Psoas muscle (tissue), 8 donors: Measurements from ENCODE around the gene GNPTG. TPM values are rescaled to one million over a fixed set of nuclear protein-coding genes. Genes with fewer than 3 reads are reported as not detected.
A peak's percentile ranks its signal among the peaks of the same experiment; 100 is the strongest.

Source experiments
- ATAC-seq, 4 donors: fragments of 200-7000 bp; cut with Tn5 transposase; one replicate each; pipeline ENCODE4 v1.9.1; 2020; ENCODE audit warnings: moderate library complexity in 3 of 4, mild to moderate bottlenecking in 2 of 4
- DNase-seq, 2 donors: peaks; one replicate each; pipeline ENCODE4 v3.0.0-alpha.2; 2020
- H3K27ac ChIP-seq: fragments of 200-600 bp; one replicate; pipeline ENCODE4 v1.8.0; 2022
- H3K27me3 ChIP-seq, 3 donors: fragments of 200-600 bp in 1 of 3; one replicate each; pipeline versions ENCODE4 v1.6.1 to v1.8.0; 2013 to 2022; ENCODE audit warnings: low read length in 2 of 3, mild to moderate bottlenecking in 2 of 3, moderate library complexity in 1 of 3; ENCODE audit not compliant: insufficient read depth in 3 of 3
- H3K36me3 ChIP-seq, 2 donors: fragments of 200-600 bp in 1 of 2; one replicate each; pipeline versions ENCODE4 v1.6.1 to v1.8.0; 2013 to 2022; ENCODE audit warnings: low read depth in 1 of 2, mild to moderate bottlenecking in 1 of 2, moderate library complexity in 1 of 2; ENCODE audit not compliant: insufficient read depth in 1 of 2
- H3K4me1 ChIP-seq: fragments of 200-600 bp; one replicate; pipeline ENCODE4 v1.8.0; 2022
- H3K4me3 ChIP-seq: fragments of 200-600 bp; one replicate; pipeline ENCODE4 v1.8.0; 2022; ENCODE audit warnings: mild to moderate bottlenecking
- H3K9me3 ChIP-seq: fragments of 200-600 bp; one replicate; pipeline ENCODE4 v1.8.0; 2022
- WGBS, 3 donors: extraction: QIAGEN DNeasy Blood & Tissue Kit; methylation state at CpG; one replicate each; pipeline versions ENCODE4 v1.1.6 to v1.1.7; 2013; 5-methylcytosine and 5-hydroxymethylcytosine counted together
- intact Hi-C, 2 donors: fragments of 100-400 bp; cut with DNase I; formaldehyde crosslinking; loops; one replicate each; pipeline versions ENCODE4 v1.11.0 to v1.14.2; 2022
- polyA plus RNA-seq, 3 donors: library from polyadenylated mRNA; stranded (reverse); fragments of 200-250 nt; gene quantifications; one replicate each; pipeline ENCODE4 v1.2.3, GENCODE V29; 2013
- total RNA-seq, 4 donors: library from RNA; stranded (reverse); fragmentation: NEBNext Ultra II Directional in 2 of 4; extraction: Animal tissue kit (Norgen Biotek cat#: 25700) in 2 of 4; gene quantifications; one replicate each; pipeline versions ENCODE4 v1.2.1 to v1.2.4, GENCODE V29; 2021 to 2023
- TF ChIP-seq, protein P1 (sequence below): fragments of 200-600 bp; IDR thresholded peaks from one replicate; pipeline ENCODE4 v1.8.0; 2022; ENCODE audit warnings: antibody characterized with exemption
- donor health status: healthy with polysubstance abuse.
- donor health status: DM: no; HTN: no; CAD: no; lungs with moderate emphysema.
- donor health status: Bipolar disorder and iron deficiency.
- donor health status: healthy.
- donor health status: DM: yes; HTN: yes; CAD: no.
- donor health status: DM: no; HTN: no; CAD: no.
- donor health status: DM: no; HTN: no; CAD: no.
- donor health status: DM: yes; HTN: yes; CAD: no.

GNPTG gene
- total and polyA plus RNA-seq, 7 donors, result 27.9 to 36.6 (median 30.7) TPM

DNA sequence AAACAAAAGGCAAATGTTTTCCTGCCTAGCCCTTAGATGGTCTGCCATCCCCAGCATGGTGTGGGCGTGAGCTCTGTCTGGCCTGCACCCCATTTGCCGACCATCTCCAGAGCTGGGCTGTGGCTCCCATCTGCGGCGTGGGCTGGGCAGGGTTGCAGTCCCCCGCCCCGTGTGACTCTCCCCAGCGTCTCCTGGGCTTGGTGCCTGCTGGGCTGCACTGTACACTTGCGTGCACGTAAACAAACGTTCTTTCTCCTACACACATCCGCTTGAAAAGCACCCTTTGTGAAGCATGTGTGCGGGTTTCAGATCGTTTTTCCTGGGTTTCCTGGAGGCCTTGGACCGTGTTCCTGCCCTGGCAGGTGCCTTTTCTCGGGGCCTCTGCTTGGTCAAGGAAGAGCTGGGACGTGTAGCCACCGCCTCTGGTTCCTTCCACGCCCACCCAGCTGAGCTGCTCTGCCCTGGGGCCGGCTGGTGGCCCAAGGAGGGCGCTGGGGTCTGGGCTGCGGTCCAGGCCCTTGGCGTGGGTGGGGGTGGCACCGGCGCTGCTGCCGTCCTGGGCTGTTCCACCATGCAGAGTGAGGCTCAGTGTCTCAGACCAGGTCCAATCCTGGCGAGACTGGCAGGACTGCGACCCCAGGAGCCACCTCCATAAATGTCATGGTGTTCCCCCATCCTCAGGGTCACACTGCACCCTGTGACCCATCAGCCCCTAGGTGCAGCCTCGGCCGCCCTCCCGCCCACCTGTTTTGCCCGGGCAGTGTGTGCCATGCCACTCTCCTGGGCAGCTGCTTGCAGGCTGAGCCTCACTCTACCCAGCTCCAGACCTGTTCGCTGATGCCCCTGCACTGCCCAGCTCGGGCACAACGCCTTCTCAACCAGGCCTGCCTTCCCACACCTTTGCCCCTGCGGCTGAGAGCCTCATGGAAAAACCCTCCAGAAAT is 28.2 kb upstream of the GNPTG start:
- intact Hi-C loops, result no loop called here
- WGBS, 3 donors, result 81 to 84% (median 82%) methylated on average over 30 to 35 of the region's 35 CpGs
- Histone ChIP-seq H3K27ac (no peak overlapping the region), H3K36me3 (peaks cover 9 to 70% of the 10 kb centered on the region in 2 donors), H3K4me3 (no peak overlapping the region), H3K27me3 (no peaks in the 10 kb centered on the region), H3K9me3 (no peaks in the 10 kb centered on the region), H3K4me1 (no peaks in the 10 kb centered on the region)
- TF ChIP-seq, protein P1, sequence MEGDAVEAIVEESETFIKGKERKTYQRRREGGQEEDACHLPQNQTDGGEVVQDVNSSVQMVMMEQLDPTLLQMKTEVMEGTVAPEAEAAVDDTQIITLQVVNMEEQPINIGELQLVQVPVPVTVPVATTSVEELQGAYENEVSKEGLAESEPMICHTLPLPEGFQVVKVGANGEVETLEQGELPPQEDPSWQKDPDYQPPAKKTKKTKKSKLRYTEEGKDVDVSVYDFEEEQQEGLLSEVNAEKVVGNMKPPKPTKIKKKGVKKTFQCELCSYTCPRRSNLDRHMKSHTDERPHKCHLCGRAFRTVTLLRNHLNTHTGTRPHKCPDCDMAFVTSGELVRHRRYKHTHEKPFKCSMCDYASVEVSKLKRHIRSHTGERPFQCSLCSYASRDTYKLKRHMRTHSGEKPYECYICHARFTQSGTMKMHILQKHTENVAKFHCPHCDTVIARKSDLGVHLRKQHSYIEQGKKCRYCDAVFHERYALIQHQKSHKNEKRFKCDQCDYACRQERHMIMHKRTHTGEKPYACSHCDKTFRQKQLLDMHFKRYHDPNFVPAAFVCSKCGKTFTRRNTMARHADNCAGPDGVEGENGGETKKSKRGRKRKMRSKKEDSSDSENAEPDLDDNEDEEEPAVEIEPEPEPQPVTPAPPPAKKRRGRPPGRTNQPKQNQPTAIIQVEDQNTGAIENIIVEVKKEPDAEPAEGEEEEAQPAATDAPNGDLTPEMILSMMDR, result no peak
- DNase-seq, result no peak
- no peak for ATAC-seq

DNA sequence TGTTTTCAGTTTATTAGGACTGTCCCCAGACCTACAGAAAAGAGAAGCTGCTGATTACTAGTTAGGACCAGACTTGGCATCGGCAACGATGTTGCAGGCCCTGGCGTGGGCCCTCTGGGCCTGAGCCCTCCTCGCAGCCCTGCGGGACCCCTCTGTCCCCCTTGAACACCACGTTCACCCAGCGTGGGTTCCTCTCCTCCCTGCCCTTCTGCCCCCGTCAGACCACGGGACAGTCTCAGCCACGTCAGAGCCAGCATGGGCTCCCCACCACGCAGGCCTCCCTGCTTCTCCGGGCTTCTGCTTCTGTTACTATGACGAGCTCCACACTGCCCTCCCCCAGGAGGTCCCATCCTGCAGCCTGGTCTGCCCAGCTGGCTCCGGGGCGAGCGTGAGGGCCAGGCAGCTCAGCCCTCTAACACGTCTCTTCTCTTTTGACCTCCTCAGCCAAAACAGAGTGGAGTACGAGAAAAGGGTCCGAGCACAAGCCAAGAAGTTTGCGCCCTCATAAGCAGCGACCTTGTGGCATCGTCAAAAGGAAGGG is 27.4 kb upstream of the GNPTG start:
- peak in 1 of 4 donors; percentile 7 for ATAC-seq
- no peaks in the 10 kb centered on the region for H3K4me1 ChIP-seq
- H3K9me3 ChIP-seq, result no peaks in the 10 kb centered on the region
- H3K27me3 ChIP-seq, result no peaks in the 10 kb centered on the region
- intact Hi-C loops, result no loop called here
- no peak overlapping the region for H3K4me3 ChIP-seq
- no peak overlapping the region for H3K27ac ChIP-seq
- DNase-seq, result no peak
- peaks cover 9 to 62% of the 10 kb centered on the region in 2 donors for H3K36me3 ChIP-seq
- WGBS, 3 donors, result 82 to 83% (median 83%) methylated on average over 22 of the region's 22 CpGs
- TF ChIP-seq, protein P1, result no peak

DNA sequence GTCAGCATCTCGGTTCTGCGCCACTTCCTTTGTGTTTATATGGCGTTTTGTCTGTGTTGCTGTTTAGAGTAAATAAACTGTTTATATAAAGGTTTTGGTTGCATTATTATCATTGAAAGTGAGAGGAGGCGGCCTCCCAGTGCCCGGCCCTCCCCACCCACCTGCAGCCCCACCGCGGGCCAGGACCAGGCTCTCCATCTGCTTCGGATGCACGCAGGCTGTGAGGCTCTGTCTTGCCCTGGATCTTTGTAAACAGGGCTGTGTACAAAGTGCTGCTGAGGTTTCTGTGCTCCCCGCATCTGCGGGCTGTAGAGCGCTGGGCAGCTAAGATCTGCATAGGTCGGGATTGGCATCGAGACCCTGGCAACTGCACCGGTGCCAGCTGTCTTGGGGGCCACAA is 26.5 kb upstream of the GNPTG start:
- peaks cover 4 to 53% of the 10 kb centered on the region in 2 donors for H3K36me3 ChIP-seq
- intact Hi-C loops, result no loop called here

GRCh38 chr16:1325673-1326371 is 25.9 kb upstream of the GNPTG start:
- TF ChIP-seq, protein P1, result no peak
- Histone ChIP-seq H3K9me3 (no peaks in the 10 kb centered on the region), H3K27ac (no peak overlapping the region), H3K4me1 (no peaks in the 10 kb centered on the region), H3K4me3 (no peak overlapping the region), H3K27me3 (peaks cover 0 to under 1% (median 0%) of the 10 kb centered on the region in 3 donors), H3K36me3 (peaks cover 4 to 48% of the 10 kb centered on the region in 2 donors)
- peak in 2 of 4 donors; percentile 16 to 28 for ATAC-seq
- DNase-seq, result no peak
- WGBS, 3 donors, result 60 to 64% (median 60%) methylated on average over 20 of the region's 20 CpGs
- intact Hi-C loops, result no loop called here

More for the DNA sequence above, 26.5 kb upstream of the GNPTG start:
- no peaks in the 10 kb centered on the region for H3K4me1 ChIP-seq
- TF ChIP-seq, protein P1, result no peak
- no peak for DNase-seq
- no peak for ATAC-seq
- H3K27ac ChIP-seq, result no peak overlapping the region
- 78 to 87% (median 84%) methylated on average over 15 of the region's 15 CpGs for WGBS, 3 donors
- H3K4me3 ChIP-seq, result no peak overlapping the region
- H3K9me3 ChIP-seq, result no peaks in the 10 kb centered on the region
- no peaks in the 10 kb centered on the region for H3K27me3 ChIP-seq
